Measurements from ENCODE around the gene TRAFD1. TPM values are rescaled to one million over a fixed set of nuclear protein-coding genes. Genes with fewer than 3 reads are reported as not detected.

TRAFD1 gene
- total and polyA plus RNA-seq, 9 of the 15 experiments (the other 6 are each of a cell fraction or from before 2014, with no cell fraction given): 41.3 to 85.5 (median 54.5) TPM

- TF ChIP-seq FOXA3 (CRISPR knock-in tag; conservative IDR thresholded peaks at IDR 0.05 in 1 of 2, IDR thresholded peaks at IDR 0.05 in 1 of 2): peak in 1 of 2 experiments; percentile 68; a peak in 2 of 4 replicates
- TF ChIP-seq C11orf30 (IDR thresholded peaks at IDR 0.05; ENCODE audit: low read depth): peak; percentile 29; the same call in 1 of the 2 replicates
- 0 out of 2 replicates have a peak, but pooled peaks have one; percentile 26 for TF ChIP-seq EP400 (IDR thresholded peaks at IDR 0.05)
- no peak for TF ChIP-seq ZNF655 (CRISPR knock-in tag; IDR thresholded peaks at IDR 0.05)
- TF ChIP-seq TGIF2 (CRISPR knock-in tag; IDR thresholded peaks at IDR 0.05): no peak
- peak in 1 of 2 experiments; percentile 81; a peak in 2 of 4 replicates for TF ChIP-seq ZNF318 (IDR thresholded peaks at IDR 0.05; ENCODE audit: borderline replicate concordance in 1 of 2, low read depth in 1 of 2)
- peak in 1 of 2 experiments; percentile 25; a peak in 1 of 4 replicates for TF ChIP-seq ETV6 (IDR thresholded peaks at IDR 0.05; ENCODE audit: borderline replicate concordance in 1 of 2, low read depth in 2 of 2, low read length in 1 of 2)
- TF ChIP-seq ETV6 (CRISPR knock-in tag; IDR thresholded peaks at IDR 0.05; ENCODE audit: borderline replicate concordance): no peak
- peak in 1 of 3 experiments; percentile 13 for TF ChIP-seq YY1 (IDR thresholded peaks at IDR 0.05; ENCODE audit: borderline replicate concordance in 1 of 3, control insufficient read depth in 1 of 3, extremely low read depth in 1 of 3, insufficient read depth in 3 of 3, insufficient read length in 1 of 3, insufficient replicate concordance in 2 of 3, low read depth in 1 of 3, low read length in 2 of 3)
These were observed 5.2 kb downstream of the TRAFD1 start (continued) for GRCh38 chr12:112130441-112130998.
